GM12873 (cell line): ENCODE measurements around the gene CHID1.

Experiments used
- TF ChIP-seq, protein P1 (sequence below): IDR thresholded peaks from 2 replicates; pipeline ENCODE4 v1.5.1; 2012; ENCODE audit warnings: low read depth, mild to moderate bottlenecking, moderate library complexity, low read length, control low read depth; ENCODE audit not compliant: insufficient read depth; ENCODE audit errors: missing control alignments

CHID1 gene

DNA sequence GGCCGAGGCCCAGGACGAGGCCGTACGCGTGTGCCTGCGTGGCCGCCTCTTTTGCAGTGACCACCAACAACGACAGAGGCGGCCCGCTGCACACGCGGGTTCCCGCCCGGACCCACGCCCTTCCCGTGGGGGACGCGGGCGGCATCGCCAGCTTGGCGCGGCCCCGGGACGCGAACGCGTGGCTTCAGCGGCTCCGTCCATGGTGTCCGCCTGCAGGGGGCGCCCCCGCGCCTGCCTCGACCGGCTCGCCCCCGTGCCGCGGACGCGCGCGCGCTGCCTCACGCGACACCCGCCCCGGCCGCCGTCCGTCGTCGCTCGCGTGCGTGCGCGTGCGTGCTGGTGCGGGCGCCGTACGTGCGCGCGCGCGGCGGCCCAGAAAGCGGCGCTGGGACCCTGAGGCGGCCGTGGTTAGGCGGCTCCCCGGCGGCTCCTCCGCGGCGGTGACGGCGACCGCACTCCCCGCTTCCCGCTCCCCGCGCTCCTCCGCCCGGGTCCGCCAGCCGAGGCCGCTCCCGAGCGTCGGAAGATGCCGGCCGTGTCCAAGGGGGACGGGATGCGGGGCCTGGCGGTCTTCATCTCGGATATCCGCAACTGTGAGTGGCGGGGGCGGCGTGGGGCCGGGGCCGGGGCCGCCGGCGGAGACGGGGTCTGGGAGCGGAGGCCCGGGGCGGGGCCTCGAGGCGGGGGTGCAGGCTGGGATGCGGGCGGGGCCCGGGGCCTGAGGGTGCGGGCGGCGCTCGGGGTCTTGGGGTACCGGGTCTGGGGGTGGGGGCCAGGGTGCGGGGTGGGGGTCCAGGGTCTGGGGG, 15.1 kb upstream of the CHID1 start, which contains the start of gene AP2A2:
TSS of gene AP2A2 (plus strand) at position 375 of the 806 bp plus-strand sequence. CDS start at position 527, 152 bp downstream.
- TF ChIP-seq, protein P1, sequence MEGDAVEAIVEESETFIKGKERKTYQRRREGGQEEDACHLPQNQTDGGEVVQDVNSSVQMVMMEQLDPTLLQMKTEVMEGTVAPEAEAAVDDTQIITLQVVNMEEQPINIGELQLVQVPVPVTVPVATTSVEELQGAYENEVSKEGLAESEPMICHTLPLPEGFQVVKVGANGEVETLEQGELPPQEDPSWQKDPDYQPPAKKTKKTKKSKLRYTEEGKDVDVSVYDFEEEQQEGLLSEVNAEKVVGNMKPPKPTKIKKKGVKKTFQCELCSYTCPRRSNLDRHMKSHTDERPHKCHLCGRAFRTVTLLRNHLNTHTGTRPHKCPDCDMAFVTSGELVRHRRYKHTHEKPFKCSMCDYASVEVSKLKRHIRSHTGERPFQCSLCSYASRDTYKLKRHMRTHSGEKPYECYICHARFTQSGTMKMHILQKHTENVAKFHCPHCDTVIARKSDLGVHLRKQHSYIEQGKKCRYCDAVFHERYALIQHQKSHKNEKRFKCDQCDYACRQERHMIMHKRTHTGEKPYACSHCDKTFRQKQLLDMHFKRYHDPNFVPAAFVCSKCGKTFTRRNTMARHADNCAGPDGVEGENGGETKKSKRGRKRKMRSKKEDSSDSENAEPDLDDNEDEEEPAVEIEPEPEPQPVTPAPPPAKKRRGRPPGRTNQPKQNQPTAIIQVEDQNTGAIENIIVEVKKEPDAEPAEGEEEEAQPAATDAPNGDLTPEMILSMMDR: peak; percentile 78

DNA sequence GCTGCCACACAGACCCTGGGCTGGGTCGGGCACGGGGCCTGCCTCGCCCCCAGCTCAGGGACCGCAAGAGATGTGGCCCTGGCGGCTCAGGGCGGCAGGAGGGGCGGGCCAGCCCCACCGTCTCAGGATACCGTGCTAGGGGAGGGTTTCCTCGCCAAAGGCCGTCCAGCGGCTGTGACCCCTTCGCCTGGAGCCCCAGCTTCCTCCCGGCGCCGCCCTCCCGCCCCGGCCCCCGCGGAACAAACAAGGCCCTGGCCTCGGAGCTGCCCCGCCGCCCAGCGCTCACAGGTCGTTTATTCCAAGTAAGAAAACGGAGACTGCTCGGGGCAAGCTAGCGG, 14.5 kb upstream of the CHID1 start:
- TF ChIP-seq, protein P1: no peak

DNA sequence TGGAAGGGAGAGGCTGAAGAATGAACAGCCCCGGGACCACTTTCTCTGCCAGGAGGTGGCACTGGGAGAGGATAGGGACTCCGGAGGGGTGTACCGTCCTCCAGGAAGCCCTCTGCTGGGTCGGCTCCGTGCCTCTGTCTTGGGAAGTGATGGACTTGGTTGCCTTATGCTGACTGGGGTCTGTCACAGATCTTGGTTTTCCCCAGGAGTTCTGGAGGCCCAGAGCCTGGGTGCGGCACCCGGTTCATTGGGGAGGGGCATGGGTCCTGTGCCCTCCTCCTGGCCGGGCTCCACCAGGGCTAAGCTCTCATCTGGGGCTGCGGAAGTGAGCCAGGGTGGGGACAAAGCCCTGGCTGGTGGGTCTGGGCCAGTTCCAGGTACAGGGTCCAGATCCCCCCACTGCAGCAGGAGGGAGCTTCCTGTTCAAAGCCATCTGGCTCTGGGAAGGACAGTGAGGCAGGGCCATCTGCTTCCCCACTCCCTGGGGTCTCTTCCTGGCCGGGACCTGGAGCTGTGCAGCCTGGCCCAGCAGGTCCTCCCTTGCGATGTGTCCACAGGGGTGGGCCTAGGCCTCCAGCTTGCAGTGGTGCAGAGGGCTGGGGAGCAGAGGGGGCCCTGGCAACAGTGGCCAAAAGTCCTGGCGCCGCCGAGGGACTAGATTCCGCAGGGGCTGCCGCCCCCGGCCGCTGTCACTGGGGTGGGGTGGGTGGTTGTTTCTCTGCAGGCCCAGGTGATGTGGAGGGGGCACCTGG, 14.0 kb upstream of the CHID1 start:
- TF ChIP-seq, protein P1: no peak

DNA sequence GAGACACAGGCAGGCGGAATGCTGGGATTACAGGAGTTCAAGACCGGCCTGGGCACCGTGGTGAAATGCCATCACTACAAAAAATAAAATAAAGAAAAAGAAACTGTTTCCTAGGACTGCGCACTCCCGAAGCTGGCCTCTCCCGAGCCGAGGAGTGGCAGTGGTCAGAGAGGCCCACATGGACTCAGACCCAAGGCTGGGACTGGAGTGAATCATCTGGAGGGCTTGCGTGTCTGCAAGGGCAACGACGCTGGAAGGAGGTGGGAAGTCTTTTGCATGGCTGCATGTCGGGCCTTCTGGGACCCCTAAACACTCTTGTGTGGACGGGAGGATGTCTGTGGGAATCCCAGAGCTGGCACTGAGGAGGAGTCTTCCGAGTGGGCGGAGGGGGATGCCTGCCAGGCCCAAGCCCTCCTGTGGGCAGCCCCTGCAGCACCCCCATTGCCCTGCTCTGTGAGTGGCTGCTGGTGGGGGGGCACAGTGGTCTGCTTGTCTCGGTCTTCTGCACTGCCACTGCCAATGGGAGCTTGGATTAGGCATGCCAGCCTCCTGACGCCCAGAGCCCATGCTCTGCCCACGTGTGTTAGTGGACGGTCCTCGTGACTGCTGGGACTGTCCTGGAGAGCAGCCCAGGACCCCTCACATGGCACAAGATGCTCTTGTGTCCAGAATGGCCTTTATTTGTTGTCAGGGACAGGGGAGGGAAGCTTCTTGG, 13.2 kb upstream of the CHID1 start:
- TF ChIP-seq, protein P1: no peak

DNA sequence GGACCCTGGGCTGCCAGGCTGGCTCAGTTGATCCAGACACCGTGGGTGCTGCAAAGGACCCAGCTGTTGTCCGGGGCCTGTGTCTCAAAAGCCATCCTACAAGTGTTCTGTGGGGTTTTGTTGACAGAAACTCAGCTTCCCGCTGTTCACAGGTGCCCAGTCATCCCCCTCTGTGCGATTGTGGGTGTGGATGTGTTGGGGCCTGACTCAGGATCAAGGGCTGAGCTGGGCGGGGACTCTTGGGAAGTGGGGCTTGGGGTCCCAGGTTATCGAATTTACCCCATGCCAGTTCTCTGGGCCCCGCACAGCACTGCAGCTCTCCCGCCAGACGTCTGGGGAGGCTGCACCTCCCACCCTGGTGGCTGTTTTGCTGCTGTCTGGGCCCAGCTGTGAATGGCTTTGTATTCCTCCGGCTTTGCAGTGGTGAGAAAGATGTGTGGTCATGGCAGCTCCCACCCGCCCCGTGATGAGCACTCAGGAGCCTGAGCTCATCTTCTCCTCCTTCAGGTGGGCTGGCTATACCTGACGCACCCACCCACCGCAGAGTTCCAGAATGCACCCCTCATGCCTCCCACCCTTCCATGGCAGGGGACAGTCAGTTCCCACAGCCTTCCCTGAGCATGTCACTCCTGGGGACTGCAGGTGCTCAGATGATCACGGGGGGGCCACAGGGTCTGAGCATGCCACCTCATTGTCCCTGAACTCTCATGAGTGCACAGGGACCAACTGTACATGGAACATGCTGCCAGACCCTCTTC, 11.5 kb upstream of the CHID1 start:
- TF ChIP-seq, protein P1: no peak

DNA sequence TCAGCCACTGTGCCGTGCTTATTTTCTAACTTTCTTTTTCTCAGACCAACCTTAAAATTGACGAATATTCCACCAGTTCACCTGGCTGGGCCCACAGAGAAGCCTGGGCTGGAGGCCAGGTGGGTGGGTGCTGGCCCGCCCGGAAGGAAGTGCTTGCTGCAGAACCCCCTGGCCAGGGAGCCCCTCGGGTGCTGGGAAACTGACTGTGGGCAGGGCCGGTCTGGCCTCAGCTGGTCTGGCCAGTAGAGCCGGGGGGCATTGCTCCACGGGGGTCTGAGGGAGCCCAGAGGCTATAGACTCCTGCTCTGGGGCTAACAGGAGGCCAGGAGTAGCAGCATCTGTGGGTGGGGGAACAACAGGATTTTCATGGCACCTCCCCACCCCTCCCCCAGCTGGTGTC, 6.8 kb upstream of the CHID1 start:
- TF ChIP-seq, protein P1: no peak
